Skeletal muscle tissue (tissue), 4 donors: Measurements from ENCODE around the gene LINGO3. TPM values are rescaled to one million over a fixed set of nuclear protein-coding genes. Genes with fewer than 3 reads are reported as not detected.
"Not testable (repeated sequence)": the region's sequence is repeated elsewhere in the genome, so short reads cannot be mapped to it uniquely, and the experiment has no call there.

ENCODE experiments used
- H3K27ac ChIP-seq: one replicate; pipeline ENCODE4 v1.7.0; 2013; ENCODE audit warnings: mild to moderate bottlenecking, low read depth, low read length, inconsistent platforms
- H3K27me3 ChIP-seq, 3 donors: one replicate each; pipeline ENCODE4 v1.7.0; 2013; ENCODE audit warnings: low read length in 3 of 3; ENCODE audit not compliant: control insufficient read depth in 3 of 3, insufficient read depth in 3 of 3
- H3K36me3 ChIP-seq, 3 donors: one replicate each; pipeline ENCODE4 v1.7.0; 2013; ENCODE audit warnings: low read length in 3 of 3; ENCODE audit not compliant: control insufficient read depth in 3 of 3, insufficient read depth in 3 of 3
- H3K4me1 ChIP-seq, 3 donors: one replicate each; pipeline ENCODE4 v1.7.0; 2013; ENCODE audit warnings: low read length in 3 of 3, mild to moderate bottlenecking in 3 of 3; ENCODE audit not compliant: control insufficient read depth in 3 of 3, insufficient read depth in 3 of 3
- H3K4me3 ChIP-seq, 3 donors: one replicate each; pipeline ENCODE4 v1.7.0; 2013; ENCODE audit warnings: low read length in 3 of 3
- H3K9ac ChIP-seq, 3 donors: one replicate each; pipeline ENCODE4 v1.7.0; 2013; ENCODE audit warnings: low read length in 3 of 3, mild to moderate bottlenecking in 3 of 3, moderate library complexity in 2 of 3, low read depth in 1 of 3
- H3K9me3 ChIP-seq, 3 donors: one replicate each; pipeline ENCODE4 v1.7.0; 2013; ENCODE audit warnings: low read length in 3 of 3; ENCODE audit not compliant: control insufficient read depth in 3 of 3
- total RNA-seq: library from RNA; depleted of rRNA; stranded (reverse); fragments of >200 nt; gene quantifications from one replicate; pipeline ENCODE4 v1.2.3, GENCODE V29; 2014
- donor health status: Osteomylitis.

Gene LINGO3
- total RNA-seq, 1 donor from 2014 or later = not detected

DNA sequence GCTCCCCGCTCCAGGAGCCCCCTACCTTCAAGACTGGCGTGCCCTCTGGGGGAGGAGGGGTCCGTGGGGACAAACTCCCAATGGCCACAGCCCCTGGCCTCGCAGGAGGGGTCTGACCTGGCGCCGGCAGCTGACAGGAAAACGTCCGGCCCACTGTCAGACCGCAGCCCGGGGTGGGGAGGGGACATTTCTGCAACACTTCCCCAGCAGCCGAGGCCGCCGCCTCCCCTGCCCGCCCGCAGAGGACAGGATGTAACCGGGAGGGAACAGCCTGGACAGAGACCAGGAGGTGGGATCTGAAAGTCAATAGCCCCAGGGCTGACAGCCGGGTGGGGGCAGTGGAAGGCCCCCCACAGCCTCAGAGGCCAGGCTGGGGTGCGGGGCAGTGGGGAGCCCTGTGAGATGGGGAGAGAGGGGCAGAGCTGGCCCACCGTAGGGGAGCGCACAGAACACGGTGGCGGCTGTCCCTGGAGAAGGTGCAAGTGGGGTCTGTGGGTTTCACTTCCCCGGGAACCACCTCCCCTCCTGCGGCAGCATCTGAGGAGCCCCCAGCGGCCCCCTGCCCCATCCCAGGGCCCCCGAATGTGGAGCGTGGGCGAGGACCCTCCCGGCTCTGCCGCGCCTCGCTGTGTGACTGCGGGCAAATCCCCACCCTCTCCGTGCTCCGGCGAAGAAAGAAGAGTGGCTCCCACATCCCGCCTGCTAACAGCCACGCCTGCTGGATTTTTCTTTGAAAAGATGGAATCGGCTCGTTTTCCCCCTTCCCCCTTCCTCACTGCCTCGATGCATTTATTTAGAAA, 25.7 kb downstream of the LINGO3 start, which contains the start of gene PEAK3:
PEAK3 (minus strand) TSS at position 114 of the 800 bp plus-strand sequence. CDS start 1,244 bp downstream, outside the sequence.
- no peaks in the 10 kb centered on the region for H3K9me3 ChIP-seq
- H3K9ac ChIP-seq = peak within 1 kb of the TSS in 1 of 3 donors; percentile 54
- peaks cover under 1 to 15% (median 11%) of the 10 kb centered on the region in 3 donors for H3K27me3 ChIP-seq
- H3K4me1 ChIP-seq = peaks cover 0 to 3% (median 0%) of the 10 kb centered on the region in 3 donors
- H3K27ac ChIP-seq = no peak within 1 kb of the TSS
- H3K36me3 ChIP-seq = no peaks in the 10 kb centered on the region
- H3K4me3 ChIP-seq = peak within 1 kb of the TSS in 2 of 3 donors; percentile 14 to 45

GRCh38 chr19:2281265-2282061, 26.5 kb downstream of the LINGO3 start:
- H3K4me3 ChIP-seq = peak overlapping the region in 2 of 3 donors; percentile 6 to 14
- H3K4me1 ChIP-seq, H3K27ac ChIP-seq, H3K9me3 ChIP-seq, H3K36me3 ChIP-seq: not testable (repeated sequence)
- H3K9ac ChIP-seq = peak overlapping the region in 1 of 3 donors; percentile 54
- peaks cover 0 to 10% (median 6%) of the 10 kb centered on the region in 3 donors for H3K27me3 ChIP-seq

- Histone ChIP-seq H3K9me3 (no peaks in the 10 kb centered on the region), H3K27ac (no peak overlapping the region), H3K36me3 (no peaks in the 10 kb centered on the region), H3K27me3 (peaks cover 0 to 3% (median 0%) of the 10 kb centered on the region in 3 donors), H3K4me1 (peaks cover 5 to 9% (median 8%) of the 10 kb centered on the region in 3 donors), H3K9ac (no peak overlapping the region), H3K4me3 (no peak overlapping the region)
Measured at GRCh38 chr19:2280633-2281264, 27.2 kb downstream of the LINGO3 start.

DNA sequence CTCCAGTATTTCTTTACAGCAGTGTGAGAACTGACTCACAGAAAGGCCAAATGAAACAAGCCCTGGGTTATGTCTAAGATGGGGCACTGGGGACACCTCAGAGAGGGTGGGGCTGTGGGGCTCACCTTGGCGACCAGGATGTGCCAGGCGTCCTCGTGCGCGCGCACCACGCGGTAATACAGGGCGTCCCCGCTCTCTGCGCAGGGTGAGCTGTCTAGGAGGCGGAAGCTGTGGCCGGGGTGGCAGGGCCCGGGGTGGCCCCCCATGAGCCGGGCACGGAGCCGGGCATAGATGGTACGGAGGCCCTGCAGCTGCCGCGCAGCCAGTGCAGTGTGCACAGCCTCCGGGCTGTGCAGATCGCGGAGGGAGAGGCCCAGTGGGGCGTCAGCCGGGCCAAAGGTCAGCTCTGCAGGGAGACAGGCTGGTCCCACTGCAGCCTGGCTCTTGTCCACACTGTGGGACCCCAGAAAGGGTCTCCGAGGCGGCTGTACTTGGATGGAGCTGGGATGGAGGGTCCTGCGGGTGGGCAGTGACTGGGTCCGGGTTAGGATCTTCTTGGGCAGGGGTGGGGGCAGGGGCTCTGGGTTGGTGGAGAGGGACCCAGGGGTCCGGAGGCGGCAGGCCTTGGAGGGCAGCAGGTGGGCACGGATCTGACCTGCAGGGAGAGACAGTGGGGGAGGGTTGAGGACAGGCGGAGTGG, 29.3 kb downstream of the LINGO3 start:
- Histone ChIP-seq H3K27ac (no peak overlapping the region), H3K36me3 (peaks cover 0 to 4% (median 2%) of the 10 kb centered on the region in 3 donors), H3K4me3 (no peak overlapping the region), H3K4me1 (peaks cover 18 to 27% (median 25%) of the 10 kb centered on the region in 3 donors), H3K27me3 (no peaks in the 10 kb centered on the region), H3K9ac (no peak overlapping the region), H3K9me3 (no peaks in the 10 kb centered on the region)

- Histone ChIP-seq H3K27ac (no peak overlapping the region), H3K36me3 (peaks cover 4 to 8% (median 6%) of the 10 kb centered on the region in 3 donors), H3K27me3 (no peaks in the 10 kb centered on the region)
Measured at GRCh38 chr19:2277138-2277537, 30.8 kb downstream of the LINGO3 start.

GRCh38 chr19:2276429-2276986, 31.4 kb downstream of the LINGO3 start:
- Histone ChIP-seq H3K9ac (peak overlapping the region in 1 of 3 donors; percentile 60), H3K4me3 (no peak overlapping the region), H3K36me3 (peaks cover 4 to 12% (median 10%) of the 10 kb centered on the region in 3 donors), H3K27me3 (no peaks in the 10 kb centered on the region), H3K9me3 (no peaks in the 10 kb centered on the region), H3K4me1 (peaks cover 33 to 46% (median 43%) of the 10 kb centered on the region in 3 donors), H3K27ac (no peak overlapping the region)

More at GRCh38 chr19:2277138-2277537, 30.8 kb downstream of the LINGO3 start:
- Histone ChIP-seq H3K9me3 (no peaks in the 10 kb centered on the region), H3K9ac (no peak overlapping the region), H3K4me3 (no peak overlapping the region), H3K4me1 (peaks cover 31 to 40% (median 38%) of the 10 kb centered on the region in 3 donors)

GRCh38 chr19:2275588-2276428, 32.1 kb downstream of the LINGO3 start:
- Histone ChIP-seq H3K4me1 (peaks cover 36 to 53% (median 49%) of the 10 kb centered on the region in 3 donors), H3K27me3 (no peaks in the 10 kb centered on the region), H3K9ac (peak overlapping the region in 1 of 3 donors; percentile 60), H3K36me3 (peaks cover 4 to 13% (median 13%) of the 10 kb centered on the region in 3 donors), H3K4me3 (peak overlapping the region in 2 of 3 donors; percentile 26 to 35), H3K9me3 (no peaks in the 10 kb centered on the region), H3K27ac (no peak overlapping the region)

- peaks cover 4 to 13% (median 13%) of the 10 kb centered on the region in 3 donors for H3K36me3 ChIP-seq
- H3K4me1 ChIP-seq = peaks cover 36 to 54% (median 49%) of the 10 kb centered on the region in 3 donors
- no peak overlapping the region for H3K27ac ChIP-seq
- peak overlapping the region in 2 of 3 donors; percentile 26 to 35 for H3K4me3 ChIP-seq
- no peaks in the 10 kb centered on the region for H3K27me3 ChIP-seq
- peak overlapping the region in 1 of 3 donors; percentile 45 for H3K9ac ChIP-seq
- H3K9me3 ChIP-seq = no peaks in the 10 kb centered on the region
Measured at GRCh38 chr19:2274931-2275535, 32.9 kb downstream of the LINGO3 start.
